MM.1S (cell line): ENCODE data around the gene TNFSF8.

Experiments
- DNase-seq: peaks from one replicate; pipeline ENCODE4 v3.0.0-alpha.2; 2015
- H2AFZ ChIP-seq: fragments of 300-600 bp; sonication (generic); 2 replicates; pipeline ENCODE4 v1.6.0; 2016; ENCODE audit warnings: antibody characterized with exemption, low read length
- H3F3A ChIP-seq: fragments of 300-600 bp; sonication (generic); 2 replicates; pipeline ENCODE4 v1.6.1; 2016; ENCODE audit warnings: mild to moderate bottlenecking, antibody characterized with exemption, low read length, moderate library complexity, mixed read lengths; ENCODE audit not compliant: insufficient read depth
- H3K27ac ChIP-seq: fragments of 300-600 bp; sonication (generic); 2 replicates; pipeline ENCODE4 v1.5.1; 2016; ENCODE audit warnings: mild to moderate bottlenecking, low read length
- H3K27me3 ChIP-seq: fragments of 300-600 bp; sonication (generic); replicated peaks from 2 replicates; pipeline ENCODE4 v1.6.0; 2016; ENCODE audit warnings: low read length; ENCODE audit not compliant: insufficient read depth
- H3K36me3 ChIP-seq: fragments of 300-600 bp; sonication (generic); replicated peaks from 2 replicates; pipeline ENCODE4 v1.6.1; 2016; ENCODE audit warnings: mild to moderate bottlenecking, low read length, mixed read lengths; ENCODE audit not compliant: insufficient read depth
- H3K4me1 ChIP-seq: fragments of 300-600 bp; sonication (generic); 2 replicates; pipeline ENCODE4 v1.6.1; 2016; ENCODE audit warnings: low read length, mixed read lengths
- H3K4me2 ChIP-seq: fragments of 300-600 bp; sonication (generic); 2 replicates; pipeline ENCODE4 v1.6.0; 2016; ENCODE audit warnings: low read depth, low read length
- H3K4me3 ChIP-seq: fragments of 300-600 bp; sonication (generic); 2 replicates; pipeline ENCODE4 v1.5.1; 2016; ENCODE audit warnings: low read length, mixed read lengths
- H3K79me2 ChIP-seq: fragments of 300-600 bp; sonication (generic); 2 replicates; pipeline ENCODE4 v1.6.1; 2016; ENCODE audit warnings: mixed run types, low read length, mixed read lengths
- H3K9ac ChIP-seq: fragments of 300-600 bp; sonication (generic); 2 replicates; pipeline ENCODE4 v1.6.1; 2016; ENCODE audit warnings: low read length, mixed read lengths
- H3K9me2 ChIP-seq: fragments of 300-600 bp; sonication (generic); replicated peaks from 2 replicates; pipeline ENCODE4 v1.6.1; 2016; ENCODE audit warnings: mild to moderate bottlenecking, low read length, mixed read lengths; ENCODE audit not compliant: insufficient read depth
- H3K9me3 ChIP-seq: fragments of 300-600 bp; sonication (generic); replicated peaks from 2 replicates; pipeline ENCODE4 v1.6.1; 2016; ENCODE audit warnings: mild to moderate bottlenecking, low read length, mixed read lengths; ENCODE audit not compliant: insufficient read depth
- H4K20me1 ChIP-seq: fragments of 300-600 bp; sonication (generic); 2 replicates; pipeline ENCODE4 v1.6.1; 2016; ENCODE audit warnings: mild to moderate bottlenecking, low read length, moderate library complexity, mixed read lengths; ENCODE audit not compliant: insufficient read depth
- CTCF ChIP-seq: fragments of 300-600 bp; sonication (generic); IDR thresholded peaks from 2 replicates; pipeline ENCODE4 v1.5.1; 2016; ENCODE audit warnings: antibody characterized with exemption, low read length, mixed read lengths
- EZH2 ChIP-seq: fragments of 300-600 bp; sonication (generic); optimal IDR thresholded peaks from 2 replicates; pipeline ENCODE3; 2017; ENCODE audit warnings: low read depth, mild to moderate bottlenecking, antibody characterized with exemption, low read length, mixed read lengths
- EZH2phosphoT487 ChIP-seq: fragments of 300-600 bp; sonication (generic); IDR thresholded peaks from 2 replicates; pipeline ENCODE4 v1.6.1; 2018; ENCODE audit warnings: antibody characterized with exemption, low read length

TNFSF8 gene

GRCh38 chr9:114947058-114947457 is 16.7 kb upstream of the TNFSF8 start:
- H3K9me2 ChIP-seq: no peaks in the 10 kb centered on the region
- no peak overlapping the region for H3K4me2 ChIP-seq
- TF ChIP-seq EZH2: no peak
- no peak for TF ChIP-seq CTCF
- no peak for TF ChIP-seq EZH2phosphoT487
- no peak overlapping the region for H3K4me3 ChIP-seq
- H2AFZ ChIP-seq: no peak overlapping the region
- H3K27me3 ChIP-seq: no peaks in the 10 kb centered on the region
- DNase-seq: no peak
- H3K4me1 ChIP-seq: no peaks in the 10 kb centered on the region
- no peak overlapping the region for H3K27ac ChIP-seq
- H3K9me3 ChIP-seq: no peaks in the 10 kb centered on the region
- H3K79me2 ChIP-seq: no peaks in the 10 kb centered on the region
- no peaks in the 10 kb centered on the region for H3F3A ChIP-seq
- H3K9ac ChIP-seq: no peak overlapping the region
- H3K36me3 ChIP-seq: no peaks in the 10 kb centered on the region
- H4K20me1 ChIP-seq: no peaks in the 10 kb centered on the region

- Histone ChIP-seq H3K4me1 (no peaks in the 10 kb centered on the region), H4K20me1 (no peaks in the 10 kb centered on the region), H3K9ac (no peak overlapping the region), H3F3A (no peaks in the 10 kb centered on the region), H3K27me3 (no peaks in the 10 kb centered on the region), H3K9me3 (no peaks in the 10 kb centered on the region), H3K9me2 (no peaks in the 10 kb centered on the region), H3K4me2 (no peak overlapping the region), H2AFZ (no peak overlapping the region), H3K79me2 (no peaks in the 10 kb centered on the region), H3K36me3 (no peaks in the 10 kb centered on the region), H3K27ac (no peak overlapping the region), H3K4me3 (no peak overlapping the region)
- no peak for TF ChIP-seq CTCF
- no peak for DNase-seq
Observed at GRCh38 chr9:114945616-114946412, 15.4 kb upstream of the TNFSF8 start.

GRCh38 chr9:114941376-114941775 is 11.0 kb upstream of the TNFSF8 start:
- Histone ChIP-seq H2AFZ (no peak overlapping the region), H3K4me3 (no peak overlapping the region), H3K4me2 (no peak overlapping the region), H3K79me2 (no peaks in the 10 kb centered on the region), H3K9me3 (no peaks in the 10 kb centered on the region), H3K4me1 (no peaks in the 10 kb centered on the region), H3K36me3 (no peaks in the 10 kb centered on the region), H4K20me1 (no peaks in the 10 kb centered on the region), H3F3A (no peaks in the 10 kb centered on the region), H3K27me3 (no peaks in the 10 kb centered on the region), H3K9ac (no peak overlapping the region), H3K27ac (no peak overlapping the region), H3K9me2 (no peaks in the 10 kb centered on the region)
- DNase-seq: no peak
- TF ChIP-seq CTCF (no peak), EZH2phosphoT487 (no peak)
